ENCODE measurements around the gene PCAT7. TPM values are rescaled to one million over a fixed set of nuclear protein-coding genes. Genes with fewer than 3 reads are reported as not detected.
"Not testable (repeated sequence)": the region's sequence is repeated elsewhere in the genome, so short reads cannot be mapped to it uniquely, and the experiment has no call there.

PCAT7 gene
- total RNA-seq, result 0.08 TPM
- long read RNA-seq, partial matches to known transcripts, result 1 of 1 reads
- long read RNA-seq, other reads (novel, unspliced or antisense), result 0 of 1 reads

DNA sequence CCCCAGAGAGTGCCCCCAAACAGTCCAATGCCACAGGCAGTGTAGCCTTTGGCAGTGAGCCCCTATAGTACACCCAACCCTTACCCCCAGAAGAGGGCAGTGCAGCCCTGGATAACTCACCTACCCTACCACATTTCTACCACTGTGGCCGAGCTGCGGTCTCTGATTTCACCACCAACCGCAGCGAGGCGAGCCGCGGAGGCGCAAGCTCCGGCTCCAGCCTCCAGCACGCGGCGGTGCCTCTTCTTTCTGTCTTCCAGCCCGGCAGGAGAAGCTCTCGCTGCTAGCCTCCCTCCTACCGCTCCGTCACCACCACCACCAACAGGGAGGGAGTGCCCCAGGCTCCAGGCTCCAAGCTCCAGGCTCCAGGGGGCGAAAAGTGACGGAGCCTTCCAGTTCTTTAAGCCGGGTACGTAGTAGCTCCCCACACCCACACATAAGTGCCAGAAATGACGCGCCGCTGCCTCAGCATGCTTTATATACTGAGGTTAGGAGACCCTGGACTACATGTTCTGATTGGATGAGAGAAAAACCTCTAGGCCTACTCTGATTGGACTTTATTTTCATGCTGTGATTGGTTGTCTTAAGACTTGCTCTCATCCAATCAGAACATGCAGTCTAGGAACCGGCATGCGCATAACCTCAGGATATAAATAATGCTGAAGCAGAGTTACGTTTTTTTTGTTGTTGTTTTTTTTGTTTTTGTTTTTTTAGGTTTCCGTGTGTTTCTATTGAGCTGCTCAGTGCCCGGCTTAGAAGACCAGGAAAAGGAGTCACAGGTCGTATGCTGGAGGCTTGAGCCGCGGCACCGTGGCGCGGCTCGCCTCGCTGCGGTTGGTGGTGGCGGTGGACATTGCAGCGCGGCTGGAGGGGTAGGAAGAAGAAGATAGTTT, at the start of gene PCAT7:
PCAT7 (plus strand) TSS at position 645 of the 893 bp plus-strand sequence.
- intact Hi-C loops (cut with DNase I), result no loop called here
- no peak for DNase-seq (ENCODE audit: low spot score)

DNA sequence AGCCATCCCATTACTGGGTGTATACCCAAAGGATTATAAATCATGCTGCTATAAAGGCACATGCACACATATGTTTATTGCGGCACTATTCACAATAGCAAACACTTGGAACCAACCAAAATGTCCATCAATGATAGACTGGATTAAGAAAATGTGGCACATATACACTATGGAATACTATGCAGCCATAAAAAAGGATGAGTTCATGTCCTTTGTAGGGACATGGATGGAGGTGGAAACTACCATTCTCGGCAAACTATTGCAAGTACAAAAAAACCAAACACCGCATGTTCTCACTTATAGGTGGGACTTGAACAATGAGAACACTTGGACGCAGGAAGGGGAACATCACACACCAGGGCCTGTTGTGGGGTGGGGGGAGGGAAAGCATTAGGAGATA, 48.5 kb upstream of the PCAT7 start:
- intact Hi-C loops (cut with DNase I); DNase-seq (ENCODE audit: low spot score): not testable (repeated sequence)

DNA sequence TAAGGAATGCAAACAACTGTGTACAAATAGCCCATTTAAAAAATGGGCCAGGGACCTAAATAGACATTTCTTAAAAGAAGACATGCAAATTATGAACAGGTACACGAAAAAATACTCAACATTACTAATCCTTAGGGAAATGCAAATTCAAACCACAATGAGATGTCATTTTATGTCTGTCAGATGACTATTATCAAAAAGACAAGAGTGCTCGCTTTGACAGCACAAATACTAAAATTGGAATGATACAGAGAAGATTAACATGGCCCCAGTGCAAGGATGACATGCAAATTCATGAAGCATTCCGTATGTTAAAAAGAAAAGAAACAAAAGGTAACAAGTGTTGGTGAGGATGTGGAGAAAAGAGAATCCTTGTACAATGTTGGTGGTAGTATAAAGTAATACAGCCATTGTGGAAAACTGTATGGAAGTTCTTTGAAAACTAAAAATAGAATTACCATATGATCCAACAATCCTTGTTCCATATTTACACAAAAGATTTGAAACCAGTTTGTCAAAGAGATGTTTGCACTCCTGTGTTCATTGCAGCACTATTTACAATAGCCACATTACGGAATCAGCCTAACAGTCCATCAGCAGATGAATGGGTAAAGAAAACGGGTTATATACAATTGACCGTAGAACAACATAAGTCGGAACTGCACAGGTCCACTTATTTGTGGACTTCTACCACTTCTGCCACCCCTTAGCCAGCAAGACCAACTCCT, 47.2 kb upstream of the PCAT7 start:
- no peak for DNase-seq (ENCODE audit: low spot score)
- intact Hi-C loops (cut with DNase I), result no loop called here

DNA sequence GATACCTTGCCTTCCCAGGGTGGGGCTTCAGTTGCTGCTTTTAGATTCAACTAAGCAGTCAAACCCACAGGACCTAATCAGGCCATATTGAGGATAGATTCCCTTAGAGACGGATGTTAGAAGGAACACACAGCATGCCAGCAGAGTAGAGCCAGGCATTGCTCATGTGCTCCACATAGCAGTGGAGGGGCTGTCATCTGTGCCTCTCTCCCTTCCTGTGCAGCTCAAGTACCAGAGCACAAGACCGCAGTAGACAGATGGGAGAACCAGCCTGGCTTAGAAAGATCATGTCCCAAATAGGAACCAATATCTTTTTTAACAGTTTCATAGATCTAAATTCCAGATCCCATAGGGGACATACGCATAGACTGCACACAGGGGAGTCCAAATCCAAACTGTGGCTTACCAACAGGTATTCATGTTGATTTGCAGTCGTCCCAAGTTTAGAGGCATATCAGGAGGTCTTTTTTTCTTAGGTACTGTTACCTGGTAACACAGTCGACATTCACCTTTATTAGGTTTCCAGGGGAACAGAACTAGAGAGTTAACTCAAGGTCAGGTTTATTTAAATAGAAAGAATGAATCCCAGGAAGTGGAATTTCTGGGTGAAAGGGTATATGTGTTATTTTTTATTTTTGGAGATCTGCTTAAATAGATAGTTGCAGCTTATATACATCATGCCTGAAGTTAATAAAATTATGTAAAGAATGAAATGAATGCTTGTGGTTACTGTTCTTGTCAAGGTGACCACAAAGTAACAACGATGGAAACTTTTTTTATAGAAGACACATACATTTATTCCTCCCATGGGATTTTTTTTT, 43.5 kb upstream of the PCAT7 start:
- intact Hi-C loops (cut with DNase I), result no loop called here

DNA sequence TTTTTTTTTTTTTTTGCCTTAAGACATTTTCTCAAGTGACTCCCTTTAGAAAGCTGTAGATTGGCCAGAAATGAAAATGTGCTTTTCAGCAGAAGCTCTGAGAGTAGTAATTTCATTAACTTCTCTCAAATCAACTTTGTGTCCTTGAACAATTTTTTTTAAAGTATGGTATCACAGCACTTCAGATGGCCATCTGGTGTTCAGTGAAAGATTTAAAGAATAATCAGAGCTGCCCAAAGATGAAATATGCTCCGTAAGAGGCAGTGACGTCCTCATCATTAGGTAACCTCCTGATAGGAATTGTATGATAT, 43.0 kb upstream of the PCAT7 start:
- no peak for DNase-seq (ENCODE audit: low spot score)
- intact Hi-C loops (cut with DNase I), result no loop called here

More for the DNA sequence above, 43.5 kb upstream of the PCAT7 start:
- DNase-seq (ENCODE audit: low spot score), result no peak

DNA sequence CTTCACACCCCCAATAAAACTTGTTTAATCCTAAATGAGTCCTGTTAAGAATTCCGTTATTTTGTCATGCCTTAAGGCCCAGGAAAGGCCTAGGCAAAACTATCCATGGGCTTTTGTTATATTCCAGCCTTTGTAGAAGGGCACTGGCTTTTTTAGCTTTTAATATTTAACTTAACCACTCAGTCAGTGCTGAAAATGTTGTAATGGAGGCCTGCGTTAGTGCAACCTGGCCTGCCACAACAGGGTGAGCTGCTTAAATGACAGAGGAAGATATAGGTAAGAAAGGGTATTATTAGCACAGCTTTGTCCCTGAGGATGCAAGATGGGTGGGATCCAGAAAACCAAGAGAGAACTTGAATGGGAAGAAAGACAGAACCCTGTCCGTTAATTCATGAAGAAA, 40.2 kb upstream of the PCAT7 start:
- DNase-seq (ENCODE audit: low spot score), result no peak
- intact Hi-C loops (cut with DNase I), result no loop called here

DNA sequence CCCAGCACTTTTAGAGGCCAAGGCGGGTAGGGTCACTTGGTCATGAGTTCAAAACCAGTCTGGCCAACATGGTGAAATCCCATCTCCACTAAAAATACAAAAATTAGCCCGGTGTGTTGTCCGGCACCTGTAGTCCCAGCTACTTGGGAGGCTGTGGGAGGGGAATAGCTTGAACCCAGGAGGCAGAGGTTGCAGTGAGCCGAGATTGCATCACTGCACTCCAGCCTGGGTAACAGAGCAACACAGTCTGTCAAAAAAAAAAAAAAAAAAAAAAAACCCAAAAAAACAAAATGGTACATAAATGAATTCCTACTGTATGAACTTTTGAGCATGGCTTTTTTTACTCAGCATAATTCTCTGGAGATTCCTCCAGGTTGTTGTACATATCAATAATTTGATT, 37.6 kb upstream of the PCAT7 start:
- intact Hi-C loops (cut with DNase I), result no loop called here
- no peak for DNase-seq (ENCODE audit: low spot score)

DNA sequence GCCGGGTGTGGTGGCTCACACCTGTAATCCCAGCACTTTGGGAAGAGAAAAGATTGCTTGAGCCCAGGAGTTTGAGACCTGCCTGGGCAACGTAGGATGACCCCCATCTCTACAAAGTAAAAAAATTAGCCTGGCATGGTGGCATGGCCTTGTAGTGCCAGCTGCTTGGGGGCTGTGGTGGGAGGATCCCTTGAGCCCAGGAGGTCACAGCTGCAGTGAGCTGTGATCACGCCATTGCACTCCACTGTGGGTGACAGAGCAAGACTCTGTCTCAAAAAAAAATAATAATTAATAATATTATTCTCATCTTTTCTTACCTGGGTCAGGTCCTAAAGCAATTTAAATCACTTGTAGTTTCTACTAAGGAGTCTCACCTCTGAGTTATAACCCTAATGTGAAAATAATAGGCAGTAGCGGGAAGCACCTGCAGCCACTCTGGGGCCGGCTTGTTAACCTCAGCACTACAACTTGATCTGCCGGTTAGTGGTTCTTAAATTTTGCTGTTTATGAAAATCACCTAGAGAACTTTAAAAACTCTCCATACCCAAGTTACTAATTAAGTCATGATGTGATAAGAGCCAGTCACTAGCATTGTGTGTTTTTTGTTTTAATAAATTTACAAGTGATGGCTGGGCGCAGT, 29.4 kb upstream of the PCAT7 start:
- intact Hi-C loops (cut with DNase I), result no loop called here
- DNase-seq (ENCODE audit: low spot score), result no peak

DNA sequence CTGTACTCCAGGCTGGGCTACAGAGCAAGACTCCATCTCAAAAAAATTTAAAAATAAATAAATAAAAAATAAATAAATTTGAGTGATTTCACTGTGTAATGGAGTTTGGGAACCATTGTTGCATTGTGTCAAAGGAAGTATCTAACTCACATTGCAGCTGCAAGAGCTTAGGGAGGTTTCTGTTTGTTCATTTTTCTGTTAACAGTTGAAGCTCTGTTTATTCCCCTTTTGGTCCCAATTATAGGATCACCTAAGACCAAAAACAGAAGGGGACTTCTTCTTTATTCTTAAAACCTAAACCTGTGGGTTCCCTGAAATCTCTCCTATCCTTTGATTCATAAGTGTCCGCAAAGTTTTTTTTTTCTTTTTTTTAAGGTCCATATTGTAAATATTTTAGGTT, 28.6 kb upstream of the PCAT7 start:
- intact Hi-C loops (cut with DNase I), result no loop called here
- no peak for DNase-seq (ENCODE audit: low spot score)

DNA sequence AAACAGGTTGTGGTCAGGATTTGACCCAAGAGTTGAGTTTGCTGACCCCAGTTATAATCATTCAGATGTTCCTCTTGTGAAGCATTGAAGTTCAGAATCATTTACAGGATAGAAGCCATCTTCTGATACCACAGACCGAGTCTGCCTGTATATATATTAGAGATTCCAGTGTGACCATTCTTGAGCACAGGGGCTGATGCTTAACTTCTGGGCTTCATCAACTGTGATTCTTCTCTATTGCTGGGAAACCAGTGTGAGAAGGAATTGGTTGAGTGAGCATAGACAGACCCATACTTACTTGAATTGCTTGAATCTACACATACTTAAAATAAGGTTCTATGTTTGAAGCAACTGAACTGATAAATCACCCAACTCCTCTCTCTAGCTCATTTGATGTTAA, 27.9 kb upstream of the PCAT7 start:
- intact Hi-C loops (cut with DNase I), result no loop called here
- DNase-seq (ENCODE audit: low spot score), result no peak

DNA sequence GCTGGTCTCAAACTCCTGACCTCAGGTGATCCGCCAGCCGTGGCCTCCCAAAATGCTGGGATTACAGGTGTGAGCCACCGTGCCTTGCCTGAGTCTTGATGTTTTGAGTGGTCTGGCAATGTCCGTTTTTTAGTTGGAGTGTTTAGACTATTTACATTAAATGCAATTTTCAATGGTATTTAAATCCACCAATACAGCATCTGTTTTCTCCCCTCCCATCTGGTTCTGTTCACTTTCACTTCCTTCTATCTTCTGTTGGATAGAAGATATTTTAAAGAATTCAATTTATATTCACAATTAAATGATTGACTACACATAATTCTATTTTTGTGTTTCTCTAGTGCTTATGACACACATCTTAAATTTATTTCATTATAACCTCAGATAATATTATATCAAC, 26.0 kb upstream of the PCAT7 start:
- intact Hi-C loops (cut with DNase I), result no loop called here
- DNase-seq (ENCODE audit: low spot score), result no peak

DNA sequence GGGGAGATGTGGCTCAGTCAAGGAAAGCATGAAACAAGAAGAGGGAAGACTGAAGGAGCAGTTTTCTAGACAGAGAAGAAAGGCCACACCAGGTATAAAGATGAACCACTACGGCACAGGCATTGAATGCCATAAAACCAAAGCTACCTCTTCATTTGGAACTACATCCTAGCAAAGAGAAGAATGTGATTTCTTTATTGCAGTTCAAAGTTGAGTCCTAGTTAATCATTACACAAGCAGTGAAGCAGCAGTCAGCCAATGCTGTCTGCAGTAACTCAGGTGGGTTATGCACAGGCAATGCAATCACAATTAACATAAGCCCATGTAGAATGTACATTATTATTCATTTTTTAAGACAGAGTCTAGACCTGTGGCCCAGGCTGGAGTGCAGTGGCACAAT, 21.7 kb upstream of the PCAT7 start:
- no peak for DNase-seq (ENCODE audit: low spot score)
- intact Hi-C loops (cut with DNase I), result no loop called here

DNA sequence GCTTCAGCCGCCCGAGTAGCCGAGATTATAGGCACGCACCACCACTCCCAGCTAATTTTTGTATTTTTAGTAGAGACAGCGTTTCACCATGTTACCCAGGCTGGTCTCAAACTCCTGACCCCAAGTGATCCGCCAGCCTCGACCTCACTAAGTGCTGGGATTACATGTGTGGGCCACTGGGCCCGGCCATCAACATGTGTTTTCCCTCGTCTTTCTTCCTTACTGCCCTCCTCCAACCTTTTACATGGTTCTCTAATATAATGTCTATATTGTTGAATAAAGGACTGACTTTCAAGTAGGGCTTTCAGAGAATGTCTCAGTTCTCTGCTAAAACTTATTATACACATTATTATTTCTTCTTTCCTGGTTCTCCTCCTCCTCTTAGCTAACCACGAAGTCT, 21.3 kb upstream of the PCAT7 start:
- intact Hi-C loops (cut with DNase I), result no loop called here
- no peak for DNase-seq (ENCODE audit: low spot score)

DNA sequence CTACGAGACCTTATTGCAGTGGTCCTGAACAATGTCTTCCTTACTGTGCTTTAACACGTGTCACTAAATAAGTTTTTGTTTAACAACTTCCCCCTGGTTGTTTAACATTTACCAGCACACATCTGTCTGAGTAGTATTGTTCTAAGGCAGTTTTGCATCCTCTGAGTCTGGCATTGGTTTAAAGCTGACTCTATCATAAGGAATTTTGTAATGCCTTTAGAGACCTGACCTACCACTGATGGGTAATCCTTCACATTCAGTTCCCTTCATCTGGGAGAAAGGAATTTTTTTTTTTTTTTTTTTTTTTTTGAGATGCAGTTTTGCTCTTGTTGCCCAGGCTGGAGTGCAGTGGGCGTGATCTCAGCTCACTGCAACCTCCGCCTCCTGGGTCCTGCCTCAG, 20.0 kb upstream of the PCAT7 start:
- no peak for DNase-seq (ENCODE audit: low spot score)
- intact Hi-C loops (cut with DNase I), result no loop called here

DNA sequence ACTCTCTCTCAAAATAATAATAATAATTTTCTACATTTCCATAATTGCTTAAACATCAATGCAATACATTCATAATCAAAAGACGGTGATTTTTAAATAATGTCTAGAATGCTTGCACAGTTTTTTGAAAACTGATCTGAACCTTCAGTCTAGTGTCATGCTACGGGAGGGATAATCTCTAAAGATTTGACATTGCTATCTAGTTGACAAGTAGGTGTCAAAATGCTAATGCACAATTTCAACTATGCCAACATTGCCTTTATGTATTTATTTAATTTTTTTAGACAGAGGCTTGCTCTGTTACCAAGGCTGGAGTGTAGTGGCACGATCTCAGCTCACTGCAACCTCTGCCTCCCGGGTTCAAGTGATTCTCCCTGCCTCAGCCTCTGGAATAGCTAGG, 16.0 kb upstream of the PCAT7 start:
- intact Hi-C loops (cut with DNase I), result no loop called here
- DNase-seq (ENCODE audit: low spot score), result no peak

DNA sequence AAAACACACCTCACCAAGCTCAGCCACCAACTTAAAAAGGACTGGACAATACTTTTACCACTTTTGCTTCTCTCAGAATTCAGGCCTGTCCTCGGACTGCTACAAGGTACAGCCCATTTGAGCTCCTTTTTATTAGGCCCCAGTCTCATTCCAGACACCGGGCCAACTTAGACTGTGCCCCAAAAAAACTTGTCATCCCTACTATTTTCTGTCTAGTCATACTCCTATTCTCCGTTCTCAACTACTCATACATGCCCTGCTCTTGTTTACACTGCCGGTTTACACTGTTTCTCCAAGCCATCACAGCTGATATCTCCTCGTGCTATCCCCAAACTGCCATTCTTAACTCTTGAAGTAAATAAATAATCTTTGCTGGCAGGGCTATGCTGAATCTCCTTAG, 10.5 kb upstream of the PCAT7 start:
- intact Hi-C loops (cut with DNase I); DNase-seq (ENCODE audit: low spot score): not testable (repeated sequence)

DNA sequence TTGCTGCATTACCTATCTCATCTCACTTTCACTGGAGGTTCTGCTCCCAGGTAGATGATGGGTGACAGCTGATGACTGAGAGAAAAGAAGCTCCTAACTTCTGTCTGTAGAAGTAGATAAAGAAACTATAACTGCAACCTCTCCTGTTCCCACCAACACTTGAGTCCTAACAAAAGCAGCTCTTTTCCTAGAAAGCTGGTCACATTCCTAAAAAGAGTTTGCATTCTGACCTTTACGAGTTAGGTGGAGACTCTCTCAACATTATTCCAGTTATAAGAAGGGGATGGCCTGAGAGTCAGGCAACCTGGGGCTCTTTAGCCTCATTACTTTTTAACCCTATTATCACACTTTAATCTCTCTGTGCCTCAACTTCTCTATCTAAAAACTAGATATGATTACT, 8.9 kb upstream of the PCAT7 start:
- intact Hi-C loops (cut with DNase I), result no loop called here
- no peak for DNase-seq (ENCODE audit: low spot score)

DNA sequence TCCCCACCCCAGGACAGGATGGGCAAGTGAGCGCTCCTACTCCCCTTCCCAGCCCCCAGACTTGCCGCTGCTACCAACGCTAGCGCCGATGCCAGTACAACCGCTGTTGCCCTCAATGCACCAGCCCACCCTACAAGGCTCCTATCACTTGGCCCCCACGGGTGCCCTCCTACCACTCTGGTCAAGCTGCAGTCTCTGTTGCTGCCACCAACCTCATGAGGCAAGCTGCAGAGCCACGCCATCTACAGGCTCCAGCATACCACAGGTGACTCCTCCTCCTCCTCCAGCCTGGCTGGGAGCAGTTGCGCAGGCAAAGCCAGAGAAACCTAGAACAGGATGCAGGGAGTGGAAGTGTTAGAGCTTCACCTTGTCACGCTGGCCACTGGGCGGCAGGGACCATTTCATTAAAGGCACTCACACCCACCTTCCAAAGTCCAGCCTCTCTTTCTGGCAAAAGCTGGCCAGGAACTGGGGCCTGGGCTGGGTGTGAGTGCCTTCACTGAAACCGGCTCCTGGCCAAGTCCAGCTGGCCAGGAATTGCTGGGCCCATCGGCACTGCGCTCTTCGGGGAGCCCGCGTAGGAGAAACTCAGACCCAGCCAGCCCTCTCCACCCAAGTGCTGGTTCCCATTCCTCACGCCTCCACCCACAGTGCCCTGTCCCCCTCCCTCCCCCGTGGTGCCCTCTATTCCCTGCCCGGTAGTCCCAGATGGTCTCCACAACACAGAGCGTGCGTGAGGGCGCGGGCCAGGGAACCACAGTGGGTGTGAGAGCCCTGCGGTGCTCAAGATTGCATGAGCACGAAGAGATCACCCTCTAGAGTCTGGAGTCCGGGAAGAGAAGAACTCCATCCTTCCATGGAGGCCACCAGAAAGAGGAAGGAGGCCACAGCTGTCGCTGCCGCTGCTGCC, 1.6 kb upstream of the PCAT7 start:
- intact Hi-C loops (cut with DNase I), result no loop called here
- no peak for DNase-seq (ENCODE audit: low spot score)

DNA sequence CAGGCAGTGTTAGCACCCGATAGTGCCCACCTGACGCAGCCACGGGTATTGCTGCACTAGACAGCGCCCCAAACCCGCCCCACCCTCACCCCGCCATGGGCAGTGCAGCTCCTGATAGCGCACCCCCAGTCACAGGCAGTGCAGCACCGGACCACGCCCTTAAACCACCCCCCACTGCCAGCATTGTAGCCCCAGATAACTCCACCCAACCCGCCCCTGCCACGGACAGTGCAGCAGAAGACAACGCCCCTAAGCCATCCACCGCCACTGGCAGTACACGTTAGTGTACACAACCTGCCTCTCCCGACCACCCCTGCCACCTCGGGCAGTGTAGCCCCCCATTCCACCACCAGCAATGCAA, 825 bp upstream of the PCAT7 start:
- intact Hi-C loops (cut with DNase I), result no loop called here
- no peak for DNase-seq (ENCODE audit: low spot score)
